ENCODE data around the gene ASH1L.
A peak's percentile ranks its signal among the peaks of the same experiment; 100 is the strongest.
"Not testable (repeated sequence)": the region's sequence is repeated elsewhere in the genome, so short reads cannot be mapped to it uniquely, and the experiment has no call there.

The ASH1L gene, protein sequence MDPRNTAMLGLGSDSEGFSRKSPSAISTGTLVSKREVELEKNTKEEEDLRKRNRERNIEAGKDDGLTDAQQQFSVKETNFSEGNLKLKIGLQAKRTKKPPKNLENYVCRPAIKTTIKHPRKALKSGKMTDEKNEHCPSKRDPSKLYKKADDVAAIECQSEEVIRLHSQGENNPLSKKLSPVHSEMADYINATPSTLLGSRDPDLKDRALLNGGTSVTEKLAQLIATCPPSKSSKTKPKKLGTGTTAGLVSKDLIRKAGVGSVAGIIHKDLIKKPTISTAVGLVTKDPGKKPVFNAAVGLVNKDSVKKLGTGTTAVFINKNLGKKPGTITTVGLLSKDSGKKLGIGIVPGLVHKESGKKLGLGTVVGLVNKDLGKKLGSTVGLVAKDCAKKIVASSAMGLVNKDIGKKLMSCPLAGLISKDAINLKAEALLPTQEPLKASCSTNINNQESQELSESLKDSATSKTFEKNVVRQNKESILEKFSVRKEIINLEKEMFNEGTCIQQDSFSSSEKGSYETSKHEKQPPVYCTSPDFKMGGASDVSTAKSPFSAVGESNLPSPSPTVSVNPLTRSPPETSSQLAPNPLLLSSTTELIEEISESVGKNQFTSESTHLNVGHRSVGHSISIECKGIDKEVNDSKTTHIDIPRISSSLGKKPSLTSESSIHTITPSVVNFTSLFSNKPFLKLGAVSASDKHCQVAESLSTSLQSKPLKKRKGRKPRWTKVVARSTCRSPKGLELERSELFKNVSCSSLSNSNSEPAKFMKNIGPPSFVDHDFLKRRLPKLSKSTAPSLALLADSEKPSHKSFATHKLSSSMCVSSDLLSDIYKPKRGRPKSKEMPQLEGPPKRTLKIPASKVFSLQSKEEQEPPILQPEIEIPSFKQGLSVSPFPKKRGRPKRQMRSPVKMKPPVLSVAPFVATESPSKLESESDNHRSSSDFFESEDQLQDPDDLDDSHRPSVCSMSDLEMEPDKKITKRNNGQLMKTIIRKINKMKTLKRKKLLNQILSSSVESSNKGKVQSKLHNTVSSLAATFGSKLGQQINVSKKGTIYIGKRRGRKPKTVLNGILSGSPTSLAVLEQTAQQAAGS (N-terminal part only)

GRCh38 chr1:155562581-155563376, at the start of gene ASH1L:
Gene ASH1L, minus strand, starts transcription at chr1:155562803. Its CDS starts 41,284 bp downstream, at chr1:155521519.
- ATAC-seq, result peak; percentile 82 to 84

DNA sequence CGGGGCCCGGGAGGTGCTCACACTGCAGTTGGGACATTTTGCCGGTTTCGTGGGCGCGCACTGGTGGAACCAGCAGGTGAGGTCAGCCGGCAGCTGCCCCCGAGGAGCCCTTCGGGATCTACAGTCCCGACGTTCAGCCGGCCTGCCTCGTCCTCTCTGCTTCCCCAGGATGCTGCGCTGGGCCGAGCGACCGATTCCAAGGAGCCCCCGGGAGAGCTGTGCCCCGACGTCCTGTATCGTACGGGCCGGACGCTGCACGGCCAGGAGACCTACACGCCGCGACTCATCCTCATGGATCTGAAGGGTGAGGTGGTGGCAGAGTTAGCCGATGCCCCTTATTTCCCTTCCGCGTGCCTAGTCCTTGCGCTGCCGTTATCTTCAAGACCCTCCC, 47.6 kb upstream of the ASH1L start:
- peak in 1 of 2 donors; percentile 5 for ATAC-seq

GRCh38 chr1:155609515-155610256, 47.1 kb upstream of the ASH1L start, which contains the start of gene MSTO1:
Gene MSTO1, plus strand, starts transcription at chr1:155610218. Its CDS starts 31 bp downstream, at chr1:155610249.
- peak; percentile 96 to 97 for ATAC-seq

- ATAC-seq, result no peak
Observed at GRCh38 chr1:155608888-155609225, 46.3 kb upstream of the ASH1L start.

DNA sequence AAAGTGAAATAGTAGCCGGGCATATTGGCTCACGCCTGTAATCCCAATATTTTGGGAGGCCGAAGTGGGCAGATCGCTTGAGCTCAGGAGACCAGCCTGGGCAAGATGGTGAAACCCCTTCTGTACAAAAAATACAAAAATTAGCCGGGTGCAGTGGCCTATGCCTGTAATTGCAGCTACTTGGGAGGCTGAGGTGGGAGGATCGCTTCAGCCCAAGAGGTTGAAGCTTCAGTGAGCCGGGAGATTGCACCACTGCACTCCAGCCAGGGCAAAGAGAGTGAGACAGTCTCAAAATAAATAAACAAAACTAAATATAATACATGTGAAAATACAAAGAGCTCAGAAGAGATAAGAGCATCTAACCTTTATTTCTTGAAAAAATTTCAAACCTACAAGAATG, 45.1 kb upstream of the ASH1L start:
- ATAC-seq, result no peak

GRCh38 chr1:155599828-155600572, 37.4 kb upstream of the ASH1L start:
- not testable (repeated sequence) for ATAC-seq

DNA sequence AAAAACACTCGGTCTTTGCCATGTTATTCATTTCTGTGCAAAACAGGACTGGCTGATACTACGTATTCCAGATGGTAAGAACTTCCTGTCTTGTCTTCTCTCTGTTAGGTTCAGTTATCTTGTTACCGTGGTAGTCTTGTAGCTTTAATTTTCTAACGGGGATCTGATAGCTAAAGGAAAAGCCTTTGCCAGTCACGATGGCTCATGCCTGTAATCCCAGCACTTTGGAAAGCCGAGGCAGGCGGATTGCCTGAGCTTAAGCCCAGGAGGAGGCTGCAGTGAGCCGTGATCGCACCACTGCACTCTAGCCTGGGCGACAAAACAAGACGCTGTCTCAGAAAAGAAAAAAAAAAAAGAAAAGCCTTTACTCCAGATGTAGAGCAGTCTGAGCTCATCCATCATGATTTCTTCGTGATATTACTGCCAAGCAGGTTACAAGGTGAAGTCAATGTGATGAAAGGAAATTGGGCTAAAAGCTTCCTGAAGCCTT, 36.3 kb upstream of the ASH1L start:
- ATAC-seq, result peak; percentile 24 to 28

GRCh38 chr1:155596864-155597263, 34.3 kb upstream of the ASH1L start:
- no peak for ATAC-seq

- ATAC-seq, result not testable (repeated sequence)
Observed at GRCh38 chr1:155595877-155596474, 33.4 kb upstream of the ASH1L start.

- peak; percentile 49 to 55 for ATAC-seq
Observed at GRCh38 chr1:155591770-155592169, 29.2 kb upstream of the ASH1L start.

GRCh38 chr1:155590516-155591247, 28.1 kb upstream of the ASH1L start:
- ATAC-seq, result not testable (repeated sequence)

- ATAC-seq, result not testable (repeated sequence)
Observed at GRCh38 chr1:155589282-155589681, 26.7 kb upstream of the ASH1L start.

DNA sequence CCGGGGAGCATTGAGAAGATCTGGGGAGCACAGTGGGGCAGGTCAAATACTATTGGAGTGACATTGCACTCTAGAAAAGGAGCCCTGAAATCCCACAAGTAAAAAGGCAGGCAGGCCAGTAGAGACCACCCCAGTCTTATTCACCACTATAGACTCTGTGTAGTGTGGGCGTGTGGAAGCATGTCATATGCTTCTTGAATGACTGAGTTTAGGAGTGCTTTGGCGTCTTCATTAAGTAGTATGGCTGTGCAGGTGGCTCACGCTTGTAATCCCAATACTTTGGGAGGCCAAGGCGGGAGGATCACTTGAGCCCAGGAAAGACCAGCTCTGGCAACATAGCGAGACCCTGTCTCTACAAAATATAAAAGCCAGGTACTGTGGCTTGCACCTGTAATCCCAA, 21.2 kb upstream of the ASH1L start:
- ATAC-seq, result not testable (repeated sequence)

DNA sequence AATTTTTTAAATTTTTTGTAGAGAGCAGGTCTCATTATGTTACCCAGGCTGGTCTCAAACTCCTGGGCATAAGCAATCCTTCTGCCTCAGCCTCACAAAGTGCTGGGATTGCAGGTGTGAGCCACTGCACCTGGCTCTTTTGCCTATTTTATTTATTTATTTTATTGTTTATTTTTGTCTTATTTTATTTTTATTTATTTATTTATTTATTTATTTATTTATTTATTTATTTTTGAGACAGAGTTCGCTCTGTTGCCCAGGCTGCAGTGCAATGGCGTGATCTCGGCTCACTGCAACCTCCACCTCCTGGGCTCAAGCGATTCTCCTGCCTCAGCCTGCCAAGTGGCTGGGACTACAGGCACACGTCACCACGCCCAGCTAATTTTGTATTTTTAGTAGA, 13.0 kb upstream of the ASH1L start:
- ATAC-seq, result not testable (repeated sequence)

DNA sequence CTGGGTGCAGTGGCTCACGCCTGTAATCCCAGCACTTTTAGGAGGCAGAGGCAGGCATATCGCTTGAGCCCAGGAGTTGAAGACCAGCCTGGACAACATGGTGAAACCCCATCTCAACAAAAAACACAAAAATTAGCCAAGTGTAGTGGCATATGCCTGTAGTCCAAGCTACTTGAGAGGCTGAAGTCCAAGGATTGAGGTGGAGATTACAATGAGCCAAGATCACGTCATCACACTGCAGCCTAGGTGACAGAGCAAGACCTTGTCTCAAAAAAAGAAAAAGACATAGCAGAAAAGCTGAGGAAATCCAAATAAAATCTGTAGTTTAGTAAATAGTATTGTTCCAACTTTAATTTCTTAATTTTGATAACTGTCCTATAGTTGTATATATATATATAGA, 11.5 kb upstream of the ASH1L start:
- no peak for ATAC-seq

GRCh38 chr1:155570593-155570990, 8.0 kb upstream of the ASH1L start:
- ATAC-seq, result no peak

DNA sequence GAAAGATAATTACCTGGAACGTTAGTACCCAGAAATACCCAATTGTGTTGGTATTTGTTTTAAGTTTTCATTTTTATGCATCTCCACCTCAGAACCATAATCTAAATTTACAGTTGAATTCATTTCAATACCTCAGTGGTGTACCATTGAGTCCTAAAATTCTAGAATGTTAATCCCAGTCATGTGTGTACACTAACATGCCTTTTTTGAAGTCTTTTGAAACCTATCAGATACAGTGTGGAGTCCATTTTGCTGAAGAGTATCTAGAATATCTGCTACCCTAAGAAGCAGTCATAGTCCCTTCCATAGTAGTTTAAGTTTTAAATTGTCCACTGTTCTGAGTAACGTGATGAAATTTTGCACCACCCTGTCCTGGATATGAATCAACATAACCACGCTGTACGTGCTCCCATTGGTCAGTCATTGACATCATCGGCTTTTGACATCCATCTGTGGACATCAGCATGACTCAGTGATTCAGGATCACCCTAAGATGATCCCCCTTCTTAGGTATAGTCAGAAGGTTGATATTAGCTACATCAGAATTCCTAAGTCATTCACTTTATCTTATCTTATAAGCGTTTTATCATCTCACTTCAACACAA, 7.5 kb upstream of the ASH1L start:
- no peak for ATAC-seq

DNA sequence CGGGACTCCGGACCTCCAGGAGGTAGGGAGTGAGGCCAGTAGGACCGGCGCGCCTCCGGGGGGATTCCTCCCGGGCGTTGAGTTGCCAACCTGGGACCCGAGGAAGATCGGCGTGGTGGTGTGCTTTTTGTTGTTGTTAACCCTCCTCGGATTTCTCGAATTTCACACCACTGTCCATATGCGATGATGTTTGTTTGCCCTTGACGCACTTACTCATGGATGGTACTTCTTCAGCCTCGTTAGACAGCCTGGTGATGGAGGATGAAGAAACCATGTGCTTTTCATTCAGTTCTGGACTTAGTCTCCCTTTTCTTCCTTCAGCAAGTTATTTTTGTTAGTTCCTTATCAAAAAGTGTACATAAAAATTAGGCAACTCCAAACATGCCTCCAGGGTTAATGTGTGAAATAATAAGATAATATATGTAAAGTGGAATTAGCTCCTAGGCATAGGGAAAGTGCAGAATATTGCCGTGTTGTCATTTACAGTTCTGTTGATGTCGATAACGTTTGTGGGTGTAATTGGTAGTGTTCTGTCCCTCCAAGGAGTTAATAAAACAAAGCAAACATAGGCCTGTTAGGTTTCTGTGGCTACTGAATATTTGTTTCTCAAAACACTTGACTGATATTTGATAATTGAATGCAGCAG, 897 bp upstream of the ASH1L start:
- peak; percentile 4 to 9 for ATAC-seq

All from activated CD4-positive, CD25-positive, alpha-beta regulatory T cell treated with anti-CD3 and anti-CD28 coated beads, Interleukin-2, amount 50 U/mL, for 24 hours (primary cell).